HEK293 (cell line): Measurements from ENCODE around the gene PRTFDC1.

Experiments
- CTCF ChIA-PET: fragments of 350-600 bp; formaldehyde crosslinking; extraction: SDS; loops from one replicate; lab custom pipeline; 2021; ENCODE audit warnings: antibody characterized with exemption; lab: Yijun Ruan, JAX
- POLR2A ChIA-PET: fragments of 300-600 bp; formaldehyde crosslinking; extraction: SDS; loops from one replicate; lab custom pipeline; 2020; ENCODE audit warnings: antibody characterized with exemption, inconsistent platforms; lab: Yijun Ruan, JAX
- H3K27ac ChIP-seq: fragments of 200-500 bp; sonication (Bioruptor generic); 2 replicates; pipeline ENCODE4 v1.5.1; 2014; ENCODE audit warnings: low read depth, low read length, control low read depth, inconsistent platforms; ENCODE audit errors: extremely low read depth
- H3K36me3 ChIP-seq, 2 experiments: fragments of 200-500 bp in 1 of 2; sonication (Bioruptor generic) in 1 of 2; 1 replicate in 1 of 2; 2 replicates in 1 of 2; pipeline ENCODE4 v1.5.1; 2014 to 2017; ENCODE audit warnings: inconsistent platforms in 2 of 2, low read length in 2 of 2; ENCODE audit not compliant: control insufficient read depth in 2 of 2, insufficient read depth in 1 of 2
- H3K4me1 ChIP-seq: fragments of 200-500 bp; sonication (Bioruptor generic); 2 replicates; pipeline ENCODE4 v1.5.1; 2014; ENCODE audit warnings: mild to moderate bottlenecking, low read length, inconsistent platforms; ENCODE audit not compliant: control insufficient read depth, insufficient read depth
- H3K4me3 ChIP-seq: 2 replicates; pipeline ENCODE4 v1.5.1; 2011; ENCODE audit warnings: low read depth, mild to moderate bottlenecking, control low read depth, low read length, moderate library complexity
- H3K9me3 ChIP-seq: fragments of 200-500 bp; sonication (Bioruptor generic); 2 replicates; pipeline ENCODE4 v1.5.1; 2014; ENCODE audit warnings: low read depth, low read length, inconsistent platforms; ENCODE audit not compliant: control insufficient read depth, insufficient read depth
- GFI1B ChIP-seq: fragments of 450-650 bp; formaldehyde crosslinking; IDR thresholded peaks from 2 replicates; pipeline ENCODE4 v1.5.1; 2016; ENCODE audit warnings: missing biosample characterization, missing genetic modification characterization
- HIC1 ChIP-seq: fragments of 450-650 bp; formaldehyde crosslinking; IDR thresholded peaks from 2 replicates; pipeline ENCODE4 v1.5.1; 2016; ENCODE audit warnings: missing biosample characterization, missing genetic modification characterization
- HOXC10 ChIP-seq: sonication (generic); formaldehyde crosslinking; IDR thresholded peaks from 2 replicates; pipeline ENCODE4 v1.8.1; 2023; ENCODE audit warnings: mild to moderate bottlenecking, missing genetic modification reagents
- SP7 ChIP-seq: fragments of 450-650 bp; formaldehyde crosslinking; IDR thresholded peaks from 2 replicates; pipeline ENCODE4 v1.5.1; 2016; ENCODE audit warnings: missing biosample characterization, missing genetic modification characterization
- WT1 ChIP-seq: fragments of 450-650 bp; formaldehyde crosslinking; IDR thresholded peaks from 2 replicates; pipeline ENCODE4 v1.5.1; 2016; ENCODE audit warnings: missing biosample characterization, missing genetic modification characterization
- ZBTB49 ChIP-seq: fragments of 450-650 bp; formaldehyde crosslinking; IDR thresholded peaks from 2 replicates; pipeline ENCODE4 v1.5.1; 2016; ENCODE audit warnings: missing biosample characterization, missing genetic modification characterization, low read depth
- ZNF112 ChIP-seq: fragments of 450-650 bp; formaldehyde crosslinking; IDR thresholded peaks from 2 replicates; pipeline ENCODE4 v1.5.0; 2017; ENCODE audit warnings: missing biosample characterization, missing genetic modification characterization
- ZNF121 ChIP-seq: fragments of 450-650 bp; formaldehyde crosslinking; IDR thresholded peaks from 2 replicates; pipeline ENCODE4 v1.5.1; 2016; ENCODE audit warnings: missing biosample characterization, missing genetic modification characterization
- ZNF274 ChIP-seq, 2 experiments: fragments of 200-500 bp in 1 of 2; fragments of 450-650 bp in 1 of 2; sonication (Bioruptor generic) in 1 of 2; formaldehyde crosslinking in 1 of 2; IDR thresholded peaks; 2 replicates each; pipeline versions ENCODE4 v1.5.1 to v1.6.1; 2014 to 2016; ENCODE audit warnings: borderline replicate concordance in 1 of 2, inconsistent platforms in 1 of 2, low read length in 1 of 2, missing biosample characterization in 1 of 2, missing genetic modification characterization in 1 of 2
- ZNF280D ChIP-seq: fragments of 450-650 bp; formaldehyde crosslinking; IDR thresholded peaks from 2 replicates; pipeline ENCODE4 v1.5.1; 2016; ENCODE audit warnings: missing biosample characterization, missing genetic modification characterization
- ZNF449 ChIP-seq: fragments of 450-650 bp; formaldehyde crosslinking; IDR thresholded peaks from 2 replicates; pipeline ENCODE4 v1.5.1; 2017; ENCODE audit warnings: missing biosample characterization, mild to moderate bottlenecking, missing genetic modification characterization, moderate library complexity
- ZNF670 ChIP-seq: fragments of 450-650 bp; formaldehyde crosslinking; IDR thresholded peaks from 2 replicates; pipeline ENCODE4 v1.5.1; 2016; ENCODE audit warnings: missing biosample characterization, missing genetic modification characterization, low read depth
- ZNF701 ChIP-seq: fragments of 450-650 bp; formaldehyde crosslinking; IDR thresholded peaks from 2 replicates; pipeline ENCODE4 v1.5.1; 2016; ENCODE audit warnings: missing biosample characterization, missing genetic modification characterization
- ZNF76 ChIP-seq: fragments of 450-650 bp; formaldehyde crosslinking; IDR thresholded peaks from 2 replicates; pipeline ENCODE4; 2016; ENCODE audit warnings: low read depth, missing biosample characterization, missing genetic modification characterization, borderline replicate concordance
- ZNF768 ChIP-seq: fragments of 450-650 bp; formaldehyde crosslinking; IDR thresholded peaks from 2 replicates; pipeline ENCODE4 v1.5.1; 2018; ENCODE audit warnings: missing biosample characterization, mild to moderate bottlenecking, missing genetic modification characterization
- ZNF792 ChIP-seq: fragments of 450-650 bp; formaldehyde crosslinking; IDR thresholded peaks from 2 replicates; pipeline ENCODE4 v1.5.1; 2016; ENCODE audit warnings: missing biosample characterization, missing genetic modification characterization
- ZNF830 ChIP-seq: fragments of 450-650 bp; IDR thresholded peaks from 2 replicates; pipeline ENCODE4 v1.5.0; 2018; ENCODE audit warnings: missing biosample characterization, missing genetic modification characterization, low read depth, mild to moderate bottlenecking, moderate library complexity
- ZSCAN30 ChIP-seq: fragments of 450-650 bp; IDR thresholded peaks from 2 replicates; pipeline ENCODE4 v1.5.1; 2018; ENCODE audit warnings: missing biosample characterization, mild to moderate bottlenecking, missing genetic modification characterization, moderate library complexity
- TF ChIP-seq, protein P1 (sequence below): fragments of 450-650 bp; formaldehyde crosslinking; conservative IDR thresholded peaks from 2 replicates; pipeline ENCODE4 v1.5.1; 2016; ENCODE audit warnings: low read depth, missing biosample characterization, missing genetic modification characterization
- TF ChIP-seq, protein P2 (sequence below): fragments of 450-650 bp; formaldehyde crosslinking; IDR thresholded peaks from 2 replicates; pipeline ENCODE4 v1.5.1; 2016; ENCODE audit warnings: missing biosample characterization, missing genetic modification characterization

PRTFDC1 gene

GRCh38 chr10:24984906-24985305, 32.5 kb upstream of the PRTFDC1 start:
- Histone ChIP-seq H3K36me3 (no peaks in the 10 kb centered on the region), H3K4me1 (no peaks in the 10 kb centered on the region), H3K9me3 (no peaks in the 10 kb centered on the region), H3K4me3 (no peak overlapping the region), H3K27ac (no peak overlapping the region)
- CTCF ChIA-PET, result no interaction called here
- POLR2A ChIA-PET, result no interaction called here
- TF ChIP-seq ZBTB49 (no peak), HIC1 (tag by site-specific recombination) (no peak), ZNF121 (no peak), ZNF280D (tag by site-specific recombination) (no peak), ZNF792 (tag by site-specific recombination) (no peak), ZNF768 (tag by site-specific recombination) (no peak), ZNF830 (tag by site-specific recombination) (no peak), ZNF449 (no peak), WT1 (tag by site-specific recombination) (no peak), SP7 (no peak), ZNF670 (no peak), ZNF274 (IDR thresholded peaks at IDR 0.05; ENCODE audit: low read length) (no peak), ZNF274 (tag by site-specific recombination; IDR thresholded peaks at IDR 0.05; ENCODE audit: borderline replicate concordance) (no peak), ZNF701 (tag by site-specific recombination) (no peak), ZNF76 (no peak), HOXC10 (CRISPR knock-in tag) (no peak), GFI1B (no peak), ZSCAN30 (tag by site-specific recombination) (no peak), ZNF112 (tag by site-specific recombination) (no peak)
- TF ChIP-seq, protein P1, sequence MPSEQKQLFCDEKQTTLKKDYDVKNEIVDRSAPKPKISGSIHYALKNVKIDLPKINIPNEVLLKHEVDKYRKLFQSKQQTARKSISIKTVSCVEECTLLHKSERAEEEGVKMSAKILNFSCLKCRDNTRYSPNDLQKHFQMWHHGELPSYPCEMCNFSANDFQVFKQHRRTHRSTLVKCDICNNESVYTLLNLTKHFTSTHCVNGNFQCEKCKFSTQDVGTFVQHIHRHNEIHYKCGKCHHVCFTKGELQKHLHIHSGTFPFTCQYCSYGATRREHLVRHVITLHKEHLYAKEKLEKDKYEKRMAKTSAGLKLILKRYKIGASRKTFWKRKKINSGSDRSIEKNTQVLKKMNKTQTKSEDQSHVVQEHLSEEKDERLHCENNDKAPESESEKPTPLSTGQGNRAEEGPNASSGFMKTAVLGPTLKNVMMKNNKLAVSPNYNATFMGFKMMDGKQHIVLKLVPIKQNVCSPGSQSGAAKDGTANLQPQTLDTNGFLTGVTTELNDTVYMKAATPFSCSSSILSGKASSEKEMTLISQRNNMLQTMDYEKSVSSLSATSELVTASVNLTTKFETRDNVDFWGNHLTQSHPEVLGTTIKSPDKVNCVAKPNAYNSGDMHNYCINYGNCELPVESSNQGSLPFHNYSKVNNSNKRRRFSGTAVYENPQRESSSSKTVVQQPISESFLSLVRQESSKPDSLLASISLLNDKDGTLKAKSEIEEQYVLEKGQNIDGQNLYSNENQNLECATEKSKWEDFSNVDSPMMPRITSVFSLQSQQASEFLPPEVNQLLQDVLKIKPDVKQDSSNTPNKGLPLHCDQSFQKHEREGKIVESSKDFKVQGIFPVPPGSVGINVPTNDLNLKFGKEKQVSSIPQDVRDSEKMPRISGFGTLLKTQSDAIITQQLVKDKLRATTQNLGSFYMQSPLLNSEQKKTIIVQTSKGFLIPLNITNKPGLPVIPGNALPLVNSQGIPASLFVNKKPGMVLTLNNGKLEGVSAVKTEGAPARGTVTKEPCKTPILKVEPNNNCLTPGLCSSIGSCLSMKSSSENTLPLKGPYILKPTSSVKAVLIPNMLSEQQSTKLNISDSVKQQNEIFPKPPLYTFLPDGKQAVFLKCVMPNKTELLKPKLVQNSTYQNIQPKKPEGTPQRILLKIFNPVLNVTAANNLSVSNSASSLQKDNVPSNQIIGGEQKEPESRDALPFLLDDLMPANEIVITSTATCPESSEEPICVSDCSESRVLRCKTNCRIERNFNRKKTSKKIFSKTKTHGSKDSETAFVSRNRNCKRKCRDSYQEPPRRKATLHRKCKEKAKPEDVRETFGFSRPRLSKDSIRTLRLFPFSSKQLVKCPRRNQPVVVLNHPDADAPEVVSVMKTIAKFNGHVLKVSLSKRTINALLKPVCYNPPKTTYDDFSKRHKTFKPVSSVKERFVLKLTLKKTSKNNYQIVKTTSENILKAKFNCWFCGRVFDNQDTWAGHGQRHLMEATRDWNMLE (tag by site-specific recombination), result no peak
- TF ChIP-seq, protein P2, sequence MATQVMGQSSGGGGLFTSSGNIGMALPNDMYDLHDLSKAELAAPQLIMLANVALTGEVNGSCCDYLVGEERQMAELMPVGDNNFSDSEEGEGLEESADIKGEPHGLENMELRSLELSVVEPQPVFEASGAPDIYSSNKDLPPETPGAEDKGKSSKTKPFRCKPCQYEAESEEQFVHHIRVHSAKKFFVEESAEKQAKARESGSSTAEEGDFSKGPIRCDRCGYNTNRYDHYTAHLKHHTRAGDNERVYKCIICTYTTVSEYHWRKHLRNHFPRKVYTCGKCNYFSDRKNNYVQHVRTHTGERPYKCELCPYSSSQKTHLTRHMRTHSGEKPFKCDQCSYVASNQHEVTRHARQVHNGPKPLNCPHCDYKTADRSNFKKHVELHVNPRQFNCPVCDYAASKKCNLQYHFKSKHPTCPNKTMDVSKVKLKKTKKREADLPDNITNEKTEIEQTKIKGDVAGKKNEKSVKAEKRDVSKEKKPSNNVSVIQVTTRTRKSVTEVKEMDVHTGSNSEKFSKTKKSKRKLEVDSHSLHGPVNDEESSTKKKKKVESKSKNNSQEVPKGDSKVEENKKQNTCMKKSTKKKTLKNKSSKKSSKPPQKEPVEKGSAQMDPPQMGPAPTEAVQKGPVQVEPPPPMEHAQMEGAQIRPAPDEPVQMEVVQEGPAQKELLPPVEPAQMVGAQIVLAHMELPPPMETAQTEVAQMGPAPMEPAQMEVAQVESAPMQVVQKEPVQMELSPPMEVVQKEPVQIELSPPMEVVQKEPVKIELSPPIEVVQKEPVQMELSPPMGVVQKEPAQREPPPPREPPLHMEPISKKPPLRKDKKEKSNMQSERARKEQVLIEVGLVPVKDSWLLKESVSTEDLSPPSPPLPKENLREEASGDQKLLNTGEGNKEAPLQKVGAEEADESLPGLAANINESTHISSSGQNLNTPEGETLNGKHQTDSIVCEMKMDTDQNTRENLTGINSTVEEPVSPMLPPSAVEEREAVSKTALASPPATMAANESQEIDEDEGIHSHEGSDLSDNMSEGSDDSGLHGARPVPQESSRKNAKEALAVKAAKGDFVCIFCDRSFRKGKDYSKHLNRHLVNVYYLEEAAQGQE, result no peak
- TF ChIP-seq, all 188 proteins: peak for 0
